Osteoblast (primary cell): ENCODE results near the gene CDH4. TPM values are rescaled to one million over a fixed set of nuclear protein-coding genes. Genes with fewer than 3 reads are reported as not detected.

Experiments used
- DNase-seq: peaks from one replicate; pipeline ENCODE4 v3.0.0; 2011; ENCODE audit warnings: low spot score, mixed read lengths; ENCODE audit not compliant: insufficient read length; ENCODE audit errors: missing footprints
- H2AFZ ChIP-seq: 2 replicates; pipeline ENCODE4 v1.6.0; 2011; ENCODE audit warnings: mild to moderate bottlenecking, low read length
- H3K27ac ChIP-seq: 2 replicates; pipeline ENCODE4 v1.5.1; 2011; ENCODE audit warnings: mild to moderate bottlenecking, low read depth, low read length, moderate library complexity
- H3K27me3 ChIP-seq: 2 replicates; pipeline ENCODE4 v1.6.0; 2012; ENCODE audit warnings: mild to moderate bottlenecking, control low read depth, inconsistent platforms, low read length, moderate library complexity; ENCODE audit not compliant: insufficient read depth
- H3K36me3 ChIP-seq: 2 replicates; pipeline ENCODE4 v1.5.1; 2011; ENCODE audit warnings: mild to moderate bottlenecking, low read length, control low read depth, moderate library complexity; ENCODE audit not compliant: insufficient read depth
- H3K4me1 ChIP-seq: 2 replicates; pipeline ENCODE4 v1.5.1; 2011; ENCODE audit warnings: mild to moderate bottlenecking, low read length, control low read depth, moderate library complexity; ENCODE audit not compliant: insufficient read depth
- H3K4me2 ChIP-seq: 2 replicates; pipeline ENCODE4 v1.6.0; 2011; ENCODE audit warnings: mild to moderate bottlenecking, low read length; ENCODE audit not compliant: insufficient read depth
- H3K4me3 ChIP-seq: fragments of 200-600 bp; sonication (generic); 3 replicates; pipeline ENCODE4 v1.5.1; 2012; ENCODE audit warnings: mild to moderate bottlenecking, low read length, inconsistent platforms; ENCODE audit not compliant: insufficient read depth
- H3K79me2 ChIP-seq: 2 replicates; pipeline ENCODE4 v1.6.0; 2012; ENCODE audit warnings: mild to moderate bottlenecking, low read length, control low read depth, inconsistent platforms; ENCODE audit not compliant: insufficient read depth
- H3K9me3 ChIP-seq: 2 replicates; pipeline ENCODE4 v1.5.1; 2011; ENCODE audit warnings: low read depth, low read length, control low read depth
- H4K20me1 ChIP-seq: 2 replicates; pipeline ENCODE4 v1.6.0; 2012; ENCODE audit warnings: mild to moderate bottlenecking, low read length, control low read depth; ENCODE audit not compliant: insufficient read depth
- total RNA-seq: library from RNA; depleted of rRNA; stranded (reverse); fragments of >200 nt; gene quantifications from 2 replicates; pipeline ENCODE4 v1.2.3, GENCODE V29; 2012
- TF ChIP-seq, protein P1 (sequence below): IDR thresholded peaks from 2 replicates; pipeline ENCODE4 v1.5.1; 2011; ENCODE audit warnings: mild to moderate bottlenecking, low read depth, low read length, moderate library complexity; ENCODE audit errors: extremely low read depth

The CDH4 gene
- total RNA-seq, 1 donor, result 1.1 TPM

GRCh38 chr20:61951695-61952533 lies 699.9 kb downstream of the CDH4 start:
- H4K20me1 ChIP-seq, result no peaks in the 10 kb centered on the region
- DNase-seq, result peak; percentile 79
- no peaks in the 10 kb centered on the region for H3K36me3 ChIP-seq
- no peak overlapping the region for H3K27ac ChIP-seq
- H3K79me2 ChIP-seq, result no peaks in the 10 kb centered on the region
- no peak overlapping the region for H3K4me2 ChIP-seq
- peaks cover 4% of the 10 kb centered on the region for H3K4me1 ChIP-seq
- H3K9me3 ChIP-seq, result no peaks in the 10 kb centered on the region
- H3K4me3 ChIP-seq, result no peak overlapping the region
- H2AFZ ChIP-seq, result no peak overlapping the region
- H3K27me3 ChIP-seq, result peaks cover 3% of the 10 kb centered on the region
- TF ChIP-seq, protein P1, sequence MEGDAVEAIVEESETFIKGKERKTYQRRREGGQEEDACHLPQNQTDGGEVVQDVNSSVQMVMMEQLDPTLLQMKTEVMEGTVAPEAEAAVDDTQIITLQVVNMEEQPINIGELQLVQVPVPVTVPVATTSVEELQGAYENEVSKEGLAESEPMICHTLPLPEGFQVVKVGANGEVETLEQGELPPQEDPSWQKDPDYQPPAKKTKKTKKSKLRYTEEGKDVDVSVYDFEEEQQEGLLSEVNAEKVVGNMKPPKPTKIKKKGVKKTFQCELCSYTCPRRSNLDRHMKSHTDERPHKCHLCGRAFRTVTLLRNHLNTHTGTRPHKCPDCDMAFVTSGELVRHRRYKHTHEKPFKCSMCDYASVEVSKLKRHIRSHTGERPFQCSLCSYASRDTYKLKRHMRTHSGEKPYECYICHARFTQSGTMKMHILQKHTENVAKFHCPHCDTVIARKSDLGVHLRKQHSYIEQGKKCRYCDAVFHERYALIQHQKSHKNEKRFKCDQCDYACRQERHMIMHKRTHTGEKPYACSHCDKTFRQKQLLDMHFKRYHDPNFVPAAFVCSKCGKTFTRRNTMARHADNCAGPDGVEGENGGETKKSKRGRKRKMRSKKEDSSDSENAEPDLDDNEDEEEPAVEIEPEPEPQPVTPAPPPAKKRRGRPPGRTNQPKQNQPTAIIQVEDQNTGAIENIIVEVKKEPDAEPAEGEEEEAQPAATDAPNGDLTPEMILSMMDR, result no peak

DNA sequence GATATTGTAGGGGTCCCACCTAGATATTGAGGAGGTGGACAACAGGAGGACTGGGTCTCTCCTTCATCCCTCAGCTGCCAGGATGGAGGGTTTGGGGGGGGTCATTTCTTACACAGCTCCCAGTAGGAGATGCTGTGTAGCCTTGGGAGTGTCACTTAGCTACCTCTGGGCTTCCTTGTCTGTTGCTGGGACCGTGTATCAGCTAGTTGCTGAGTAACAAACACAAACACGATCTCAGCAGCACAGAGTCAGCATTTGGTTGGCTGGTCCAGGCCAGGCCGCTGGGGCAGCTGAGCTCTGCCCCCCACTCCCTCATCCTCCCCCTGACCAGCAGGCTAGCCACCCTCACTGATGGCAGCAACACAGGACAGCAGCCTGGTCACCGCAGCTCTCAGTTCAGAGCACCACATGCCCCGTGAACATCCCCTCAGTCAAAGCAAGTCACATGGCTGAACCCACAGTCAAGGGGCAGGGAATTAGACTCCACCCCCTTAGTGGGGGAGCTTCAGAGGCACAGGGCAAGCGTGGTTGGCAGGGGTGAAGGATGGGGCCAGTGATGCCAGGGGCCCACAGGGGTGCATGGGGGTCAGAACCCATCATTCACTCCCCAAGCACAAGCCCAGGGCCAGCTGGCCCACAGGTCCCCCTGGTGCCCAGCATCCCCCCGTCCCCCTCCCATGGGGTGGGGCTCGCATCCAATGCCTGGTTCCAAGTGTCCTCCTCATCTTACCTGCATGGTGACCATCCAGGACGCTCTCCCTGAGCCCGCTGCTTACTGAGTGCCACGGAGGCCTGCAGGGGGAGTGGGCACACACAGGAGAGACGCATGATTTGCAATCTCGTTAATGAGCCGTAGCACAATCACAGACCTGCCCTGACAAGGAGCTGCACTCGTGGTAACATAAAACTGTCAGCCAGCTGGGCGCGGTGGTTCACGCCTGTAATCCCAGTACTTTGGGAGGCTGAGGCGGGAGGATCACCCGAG lies 701.3 kb downstream of the CDH4 start:
- no peaks in the 10 kb centered on the region for H3K9me3 ChIP-seq
- no peaks in the 10 kb centered on the region for H4K20me1 ChIP-seq
- H2AFZ ChIP-seq, result no peak overlapping the region
- no peak overlapping the region for H3K27ac ChIP-seq
- no peak overlapping the region for H3K4me2 ChIP-seq
- H3K4me3 ChIP-seq, result no peak overlapping the region
- H3K79me2 ChIP-seq, result no peaks in the 10 kb centered on the region
- DNase-seq, result peak; percentile 36
- H3K4me1 ChIP-seq, result peaks cover 4% of the 10 kb centered on the region
- TF ChIP-seq, protein P1, result no peak
- H3K36me3 ChIP-seq, result no peaks in the 10 kb centered on the region
- H3K27me3 ChIP-seq, result peaks cover 3% of the 10 kb centered on the region

- peak; percentile 56 for DNase-seq
- Histone ChIP-seq H3K4me3 (no peak overlapping the region), H4K20me1 (no peaks in the 10 kb centered on the region), H3K79me2 (no peaks in the 10 kb centered on the region), H3K4me1 (peaks cover 4% of the 10 kb centered on the region), H3K9me3 (no peaks in the 10 kb centered on the region), H3K36me3 (no peaks in the 10 kb centered on the region), H3K27ac (no peak overlapping the region), H3K4me2 (no peak overlapping the region), H3K27me3 (peaks cover 3% of the 10 kb centered on the region), H2AFZ (no peak overlapping the region)
- TF ChIP-seq, protein P1, result no peak
Observed at GRCh38 chr20:61954276-61955021, 702.4 kb downstream of the CDH4 start.
